Upper lobe of left lung (tissue), 6 donors: ENCODE data around the gene FLT4. TPM values are rescaled to one million over a fixed set of nuclear protein-coding genes. Genes with fewer than 3 reads are reported as not detected.

Experiments
- ATAC-seq, 2 donors: fragments of 200-7000 bp; cut with Tn5 transposase; one replicate each; pipeline ENCODE4 v1.9.1; 2022; ENCODE audit warnings: mild to moderate bottlenecking in 2 of 2, moderate library complexity in 2 of 2; ENCODE audit not compliant: low FRiP score in 2 of 2
- DNase-seq, 2 donors: peaks; one replicate each; pipeline ENCODE4 v3.0.0-alpha.2; 2019 to 2020
- H3K27ac ChIP-seq, 4 donors: fragments of 200-600 bp; sonication (generic); one replicate each; pipeline ENCODE4 v1.5.1; 2016 to 2019
- H3K27me3 ChIP-seq, 4 donors: fragments of 200-600 bp; sonication (generic); one replicate each; pipeline ENCODE4 v1.5.1; 2017 to 2019
- H3K36me3 ChIP-seq, 4 donors: fragments of 200-600 bp; sonication (generic); one replicate each; pipeline ENCODE4 v1.5.1; 2016 to 2019
- H3K4me1 ChIP-seq, 4 donors: fragments of 200-600 bp; sonication (generic); one replicate each; pipeline ENCODE4 v1.5.1; 2018 to 2019
- H3K4me3 ChIP-seq, 4 donors: fragments of 200-600 bp; sonication (generic); one replicate each; pipeline ENCODE4 v1.5.1; 2017 to 2019; ENCODE audit warnings: mild to moderate bottlenecking in 2 of 4, moderate library complexity in 1 of 4
- H3K9me3 ChIP-seq, 4 donors: fragments of 200-600 bp; sonication (generic); one replicate each; pipeline ENCODE4 v1.5.1; 2018 to 2019
- CTCF ChIP-seq, 6 experiments: fragments of 450-650 bp in 4 of 6; fragments of 200-600 bp in 2 of 6; sonication (generic) in 2 of 6; IDR thresholded peaks; one replicate each; pipeline ENCODE4 v1.5.1; 2016 to 2019; ENCODE audit warnings: antibody characterized with exemption in 6 of 6
- EP300 ChIP-seq, 4 donors: sonication (generic); formaldehyde crosslinking; IDR thresholded peaks; one replicate each; pipeline ENCODE4 v1.5.1; 2017; ENCODE audit warnings: antibody characterized with exemption in 4 of 4, control low read depth in 2 of 4
- POLR2A ChIP-seq, 4 donors: fragments of 450-650 bp; IDR thresholded peaks; one replicate each; pipeline ENCODE4 v1.5.1; 2016 to 2017; ENCODE audit warnings: antibody characterized with exemption in 4 of 4, mild to moderate bottlenecking in 2 of 4
- POLR2AphosphoS5 ChIP-seq, 2 donors: sonication (generic); formaldehyde crosslinking; IDR thresholded peaks; one replicate each; pipeline ENCODE4 v1.5.1; 2017; ENCODE audit warnings: antibody characterized with exemption in 2 of 2
- WGBS, 2 donors: methylation state at CpG; one replicate each; pipeline ENCODE4 v1.1.5; 2017 to 2018; 5-methylcytosine and 5-hydroxymethylcytosine counted together
- total RNA-seq, 6 donors: library from RNA; depleted of rRNA in 4 of 6; stranded (reverse); fragments of >200 nt in 4 of 6; gene quantifications; one replicate each; pipeline versions ENCODE4 v1.1.0 to v1.2.1, GENCODE V29; 2016 to 2021
- donor health status: DM: no; HTN: no; CAD: no; lungs with moderate emphysema.
- donor health status: DM: no; HTN: yes; CAD: no; lungs with severe emphysema.

The FLT4 gene
- total RNA-seq, 6 donors from 2014 or later, result 11.7 to 34.0 (median 21.2) TPM

GRCh38 chr5:180596668-180597231 is 52.6 kb downstream of the FLT4 start:
- Histone ChIP-seq H3K27ac (peak overlapping the region in 2 of 4 donors; percentile 37 to 73), H3K36me3 (no peaks in the 10 kb centered on the region), H3K27me3 (no peaks in the 10 kb centered on the region), H3K9me3 (no peaks in the 10 kb centered on the region), H3K4me3 (no peak overlapping the region), H3K4me1 (peaks cover 0 to 31% (median 16%) of the 10 kb centered on the region in 4 donors)
- DNase-seq, result peak; percentile 32 to 77
- no peak for TF ChIP-seq CTCF (IDR thresholded peaks at IDR 0.05)
- TF ChIP-seq POLR2AphosphoS5 (IDR thresholded peaks at IDR 0.05), result no peak
- TF ChIP-seq POLR2A (IDR thresholded peaks at IDR 0.05), result no peak
- no peak for TF ChIP-seq EP300 (IDR thresholded peaks at IDR 0.05)
- ATAC-seq, result peak in 1 of 2 donors; percentile 3
- WGBS, 2 donors, result 49 to 74% methylated on average over 21 to 24 of the region's 24 CpGs

GRCh38 chr5:180596115-180596667 is 53.2 kb downstream of the FLT4 start:
- peaks cover 0 to 4% (median 3%) of the 10 kb centered on the region in 4 donors for H3K27me3 ChIP-seq
- no peaks in the 10 kb centered on the region for H3K9me3 ChIP-seq
- peaks cover 4 to 36% (median 22%) of the 10 kb centered on the region in 4 donors for H3K4me1 ChIP-seq
- ATAC-seq (no peak), DNase-seq (peak in 1 of 2 donors; percentile 21)
- no peak for TF ChIP-seq EP300 (IDR thresholded peaks at IDR 0.05)
- TF ChIP-seq CTCF (IDR thresholded peaks at IDR 0.05), result no peak
- TF ChIP-seq POLR2A (IDR thresholded peaks at IDR 0.05), result no peak
- no peak for TF ChIP-seq POLR2AphosphoS5 (IDR thresholded peaks at IDR 0.05)
- peak overlapping the region in 2 of 4 donors; percentile 37 to 73 for H3K27ac ChIP-seq
- no peaks in the 10 kb centered on the region for H3K36me3 ChIP-seq
- 84 to 85% methylated on average over 8 to 12 of the region's 12 CpGs for WGBS, 2 donors
- no peak overlapping the region for H3K4me3 ChIP-seq

- H3K27me3 ChIP-seq, result peaks cover 0 to 10% (median 7%) of the 10 kb centered on the region in 4 donors
- WGBS, 2 donors, result 70 to 73% methylated on average over 9 to 21 of the region's 25 CpGs
- peak overlapping the region in 1 of 4 donors; percentile 73 for H3K27ac ChIP-seq
- peak; percentile 28 to 64 for DNase-seq
- no peaks in the 10 kb centered on the region for H3K36me3 ChIP-seq
- no peak for TF ChIP-seq POLR2AphosphoS5 (IDR thresholded peaks at IDR 0.05)
- no peak for TF ChIP-seq POLR2A (IDR thresholded peaks at IDR 0.05)
- TF ChIP-seq EP300 (IDR thresholded peaks at IDR 0.05), result no peak
- TF ChIP-seq CTCF (IDR thresholded peaks at IDR 0.05), result no peak
- H3K9me3 ChIP-seq, result no peaks in the 10 kb centered on the region
- no peak overlapping the region for H3K4me3 ChIP-seq
- H3K4me1 ChIP-seq, result peaks cover 6 to 43% (median 25%) of the 10 kb centered on the region in 4 donors
- ATAC-seq, result peak in 1 of 2 donors; percentile 31
These were observed 53.9 kb downstream of the FLT4 start for GRCh38 chr5:180595381-180596114.

- H3K27me3 ChIP-seq, result peaks cover 0 to 16% (median 10%) of the 10 kb centered on the region in 4 donors
- 86 to 87% methylated on average over 2 of the region's 2 CpGs for WGBS, 2 donors
- no peaks in the 10 kb centered on the region for H3K9me3 ChIP-seq
- peak overlapping the region in 1 of 4 donors; percentile 73 for H3K27ac ChIP-seq
- no peak overlapping the region for H3K4me3 ChIP-seq
- no peaks in the 10 kb centered on the region for H3K36me3 ChIP-seq
- peaks cover 9 to 44% (median 30%) of the 10 kb centered on the region in 4 donors for H3K4me1 ChIP-seq
- DNase-seq (no peak), ATAC-seq (no peak)
- TF ChIP-seq CTCF (IDR thresholded peaks at IDR 0.05) (no peak), POLR2A (IDR thresholded peaks at IDR 0.05) (no peak), EP300 (IDR thresholded peaks at IDR 0.05) (no peak), POLR2AphosphoS5 (IDR thresholded peaks at IDR 0.05) (no peak)
These were observed 54.4 kb downstream of the FLT4 start for GRCh38 chr5:180595046-180595379.
